ENCODE measurements around the gene MTSS2. TPM values are rescaled to one million over a fixed set of nuclear protein-coding genes. Genes with fewer than 3 reads are reported as not detected.

The MTSS2 gene
- total RNA-seq, 1 experiment from 2014 or later: 64.1 TPM

DNA sequence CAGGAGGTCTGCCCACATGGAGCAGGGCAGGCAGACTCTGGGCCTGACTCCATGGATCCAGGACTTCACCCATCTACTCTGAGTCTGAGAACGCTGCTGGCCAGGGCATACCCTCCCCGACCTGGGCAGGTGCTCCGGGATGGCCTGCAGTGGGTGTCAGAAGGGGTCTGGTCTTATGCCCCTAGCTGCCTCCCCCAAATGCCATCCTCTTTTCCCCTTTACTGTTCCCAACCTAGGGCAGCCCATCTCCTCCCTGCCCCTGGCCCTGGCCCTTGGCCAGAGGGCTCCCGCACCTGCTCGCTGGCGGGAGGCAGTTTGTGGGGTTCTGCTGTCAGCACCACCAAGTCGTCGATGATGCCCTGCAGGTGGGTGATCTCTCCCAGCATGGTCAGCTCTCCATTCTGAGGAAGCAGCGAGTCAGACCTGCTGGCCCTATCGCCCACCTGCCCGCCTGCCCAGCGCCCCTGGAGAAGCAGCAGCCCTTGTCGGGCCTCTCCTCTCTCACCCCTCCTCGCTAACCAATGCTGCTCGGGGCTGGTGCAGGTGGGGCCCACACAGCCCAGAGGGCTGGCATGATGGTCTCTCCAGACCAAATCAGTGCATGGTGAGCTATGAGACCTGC is 8.2 kb downstream of the MTSS2 start:
- Mint-ChIP-seq H3K4me1 (ENCODE audit: low read depth, unreplicated experiment) (peaks cover 15% of the 10 kb centered on the region), H3K27ac (ENCODE audit: unreplicated experiment) (no peak overlapping the region), H3K9me3 (ENCODE audit: unreplicated experiment) (no peaks in the 10 kb centered on the region), H3K36me3 (ENCODE audit: insufficient read depth, unreplicated experiment) (peaks cover 37% of the 10 kb centered on the region), H3K4me3 (ENCODE audit: unreplicated experiment) (no peak overlapping the region), H3K27me3 (ENCODE audit: insufficient read depth, unreplicated experiment) (no peaks in the 10 kb centered on the region)
- ChIA-PET CTCF (no interaction called here), POLR2A (no interaction called here)
- Histone ChIP-seq H3K36me3 (ENCODE audit: control insufficient read depth, insufficient read depth, low read length) (peaks cover 3% of the 10 kb centered on the region; the same call in 1 of the 2 replicates), H3K4me3 (ENCODE audit: low read depth, low read length) (no peak overlapping the region), H3K4me1 (peaks cover 15% of the 10 kb centered on the region), H3K27me3 (replicated peaks; ENCODE audit: control insufficient read depth, insufficient read depth, low read length) (no peaks in the 10 kb centered on the region), H3K9me3 (no peaks in the 10 kb centered on the region)
- TF ChIP-seq, protein P1, sequence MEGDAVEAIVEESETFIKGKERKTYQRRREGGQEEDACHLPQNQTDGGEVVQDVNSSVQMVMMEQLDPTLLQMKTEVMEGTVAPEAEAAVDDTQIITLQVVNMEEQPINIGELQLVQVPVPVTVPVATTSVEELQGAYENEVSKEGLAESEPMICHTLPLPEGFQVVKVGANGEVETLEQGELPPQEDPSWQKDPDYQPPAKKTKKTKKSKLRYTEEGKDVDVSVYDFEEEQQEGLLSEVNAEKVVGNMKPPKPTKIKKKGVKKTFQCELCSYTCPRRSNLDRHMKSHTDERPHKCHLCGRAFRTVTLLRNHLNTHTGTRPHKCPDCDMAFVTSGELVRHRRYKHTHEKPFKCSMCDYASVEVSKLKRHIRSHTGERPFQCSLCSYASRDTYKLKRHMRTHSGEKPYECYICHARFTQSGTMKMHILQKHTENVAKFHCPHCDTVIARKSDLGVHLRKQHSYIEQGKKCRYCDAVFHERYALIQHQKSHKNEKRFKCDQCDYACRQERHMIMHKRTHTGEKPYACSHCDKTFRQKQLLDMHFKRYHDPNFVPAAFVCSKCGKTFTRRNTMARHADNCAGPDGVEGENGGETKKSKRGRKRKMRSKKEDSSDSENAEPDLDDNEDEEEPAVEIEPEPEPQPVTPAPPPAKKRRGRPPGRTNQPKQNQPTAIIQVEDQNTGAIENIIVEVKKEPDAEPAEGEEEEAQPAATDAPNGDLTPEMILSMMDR (IDR thresholded peaks at IDR 0.05; ENCODE audit: insufficient read depth in 1 of 2, low read depth in 1 of 2, low read length in 1 of 2, severe bottlenecking in 1 of 2, unreplicated experiment in 1 of 2): no peak
- no peak for DNase-seq
- no TSS peak for BruUV-seq (replicated peaks)
- intact Hi-C loops (cut with micrococcal nuclease; ENCODE audit: unreplicated experiment): no loop called here

DNA sequence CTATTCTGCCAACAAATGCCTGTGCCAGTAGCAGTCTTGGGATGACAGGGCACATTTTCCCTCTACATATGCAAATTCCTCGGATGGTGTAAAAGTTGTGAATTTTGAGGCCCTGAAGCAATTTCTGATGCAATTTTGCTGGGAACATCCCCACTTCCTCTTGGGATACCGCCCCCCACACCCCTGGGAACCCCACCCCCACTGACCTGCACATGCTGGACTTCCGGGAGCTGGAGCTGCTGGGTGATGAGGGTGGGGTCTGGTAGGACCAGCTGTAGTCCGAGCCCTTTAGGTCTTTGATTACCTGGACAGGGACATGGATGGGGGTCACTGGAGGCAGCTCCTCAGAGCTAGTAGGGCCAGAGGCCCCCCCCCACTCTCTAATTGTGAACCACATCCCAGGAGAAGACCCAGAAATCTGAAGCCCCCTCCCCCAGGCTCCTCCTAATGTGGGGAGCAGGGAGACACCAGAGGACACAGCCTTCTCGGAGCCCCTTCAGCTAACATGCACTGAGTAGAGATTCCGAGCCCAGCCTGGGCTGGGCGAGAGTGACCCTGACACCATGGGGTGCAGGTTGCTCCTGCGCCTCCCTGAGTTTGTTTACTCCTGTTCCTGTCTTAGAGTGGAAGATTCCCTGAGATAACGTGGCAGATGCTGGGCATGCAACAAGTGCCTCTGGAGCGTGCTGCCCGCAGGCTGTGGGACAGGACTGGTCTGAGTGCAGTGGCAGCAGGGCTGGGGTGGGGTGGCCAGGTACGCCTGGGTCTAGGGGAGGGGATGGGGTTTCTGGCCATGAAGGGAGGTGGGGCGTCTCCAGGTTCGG is 9.0 kb downstream of the MTSS2 start:
- ChIA-PET CTCF (no interaction called here), POLR2A (no interaction called here)
- BruUV-seq (replicated peaks): no TSS peak
- Histone ChIP-seq H3K4me1 (peaks cover 8% of the 10 kb centered on the region), H3K36me3 (ENCODE audit: control insufficient read depth, insufficient read depth, low read length) (peaks cover 3% of the 10 kb centered on the region; the same call in 1 of the 2 replicates), H3K27me3 (replicated peaks; ENCODE audit: control insufficient read depth, insufficient read depth, low read length) (no peaks in the 10 kb centered on the region), H3K4me3 (ENCODE audit: low read depth, low read length) (no peak overlapping the region), H3K9me3 (no peaks in the 10 kb centered on the region)
- DNase-seq: no peak
- no peak overlapping the region for H3K4me3 Mint-ChIP-seq (ENCODE audit: unreplicated experiment)
- TF ChIP-seq, protein P1 (IDR thresholded peaks at IDR 0.05; ENCODE audit: insufficient read depth in 1 of 2, low read depth in 1 of 2, low read length in 1 of 2, severe bottlenecking in 1 of 2, unreplicated experiment in 1 of 2): no peak
- intact Hi-C loops (cut with micrococcal nuclease; ENCODE audit: unreplicated experiment): no loop called here
- H3K27me3 Mint-ChIP-seq (ENCODE audit: insufficient read depth, unreplicated experiment): no peaks in the 10 kb centered on the region
- H3K9me3 Mint-ChIP-seq (ENCODE audit: unreplicated experiment): no peaks in the 10 kb centered on the region
- H3K4me1 Mint-ChIP-seq (ENCODE audit: low read depth, unreplicated experiment): peaks cover 9% of the 10 kb centered on the region
- H3K36me3 Mint-ChIP-seq (ENCODE audit: insufficient read depth, unreplicated experiment): peaks cover 44% of the 10 kb centered on the region
- H3K27ac Mint-ChIP-seq (ENCODE audit: unreplicated experiment): no peak overlapping the region

DNA sequence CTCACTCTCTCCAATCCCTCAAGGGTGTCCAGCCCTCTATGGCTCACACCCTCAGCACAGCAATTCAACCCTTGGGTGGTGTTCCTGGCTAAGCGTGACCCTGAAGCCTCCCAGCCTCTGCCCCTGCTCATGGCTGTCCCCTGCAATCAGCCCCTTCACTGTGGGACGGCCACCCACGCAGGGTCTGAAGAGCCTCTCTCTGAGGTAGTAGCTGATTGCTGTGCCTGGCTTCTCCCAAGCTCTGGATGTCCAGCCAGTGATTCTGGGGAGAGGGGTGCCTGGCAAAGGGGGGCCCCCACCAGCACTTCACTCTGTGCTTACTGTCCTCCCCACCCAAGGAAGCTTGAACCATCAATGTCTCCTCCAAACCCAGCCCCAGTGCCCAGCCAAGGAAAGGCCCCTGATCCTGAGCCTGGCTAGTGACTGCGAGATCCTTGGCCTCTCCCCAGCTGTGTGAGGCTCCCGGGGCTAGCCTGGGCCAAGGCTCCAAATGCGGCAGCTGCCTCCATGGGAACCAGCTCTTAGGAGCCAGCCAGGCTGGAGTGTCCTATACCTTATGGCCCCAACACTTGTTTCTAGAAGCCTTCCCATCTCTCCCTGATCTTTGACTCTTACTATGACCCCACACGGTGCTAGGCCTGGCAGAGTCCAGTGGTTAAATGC is 9.9 kb downstream of the MTSS2 start:
- no peak for DNase-seq
- Histone ChIP-seq H3K4me1 (no peaks in the 10 kb centered on the region; the same call in 1 of the 2 replicates), H3K27me3 (replicated peaks; ENCODE audit: control insufficient read depth, insufficient read depth, low read length) (no peaks in the 10 kb centered on the region), H3K9me3 (no peaks in the 10 kb centered on the region), H3K4me3 (ENCODE audit: low read depth, low read length) (no peak overlapping the region), H3K36me3 (ENCODE audit: control insufficient read depth, insufficient read depth, low read length) (peaks cover 3% of the 10 kb centered on the region; the same call in 1 of the 2 replicates)
- BruUV-seq (replicated peaks): no TSS peak
- TF ChIP-seq, protein P1 (IDR thresholded peaks at IDR 0.05; ENCODE audit: insufficient read depth in 1 of 2, low read depth in 1 of 2, low read length in 1 of 2, severe bottlenecking in 1 of 2, unreplicated experiment in 1 of 2): no peak
- peak overlapping the region; percentile 18 for H3K27ac Mint-ChIP-seq (ENCODE audit: unreplicated experiment)
- no peak overlapping the region for H3K4me3 Mint-ChIP-seq (ENCODE audit: unreplicated experiment)
- POLR2A ChIA-PET: no interaction called here
- peaks cover 53% of the 10 kb centered on the region for H3K36me3 Mint-ChIP-seq (ENCODE audit: insufficient read depth, unreplicated experiment)
- no peaks in the 10 kb centered on the region for H3K9me3 Mint-ChIP-seq (ENCODE audit: unreplicated experiment)
- intact Hi-C loops (cut with micrococcal nuclease; ENCODE audit: unreplicated experiment): no loop called here
- CTCF ChIA-PET: no interaction called here
- H3K27me3 Mint-ChIP-seq (ENCODE audit: insufficient read depth, unreplicated experiment): no peaks in the 10 kb centered on the region
- H3K4me1 Mint-ChIP-seq (ENCODE audit: low read depth, unreplicated experiment): peaks cover 7% of the 10 kb centered on the region

All from Caco-2 (cell line).